ENCODE results near the gene BMAL1.

DNA sequence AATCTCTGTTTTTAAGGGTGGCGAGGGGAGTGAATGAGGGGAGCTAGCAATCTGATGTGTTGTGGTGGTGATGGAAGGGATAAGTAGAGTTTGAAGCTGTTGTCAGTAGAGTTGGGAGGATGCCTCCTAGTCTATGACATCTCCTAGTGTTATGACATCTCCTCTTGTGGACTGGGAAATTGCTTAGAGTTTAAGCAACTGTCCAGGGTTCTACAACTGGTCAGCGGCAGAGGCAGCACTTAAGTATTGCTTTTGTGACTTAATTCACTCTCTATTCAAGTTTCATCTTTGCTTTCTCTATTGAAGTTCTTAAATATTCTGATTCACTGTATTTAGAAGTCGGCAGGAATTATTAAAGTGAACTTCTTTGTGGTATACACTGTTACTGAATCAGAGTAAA is 13.8 kb downstream of the BMAL1 start:
- no peak for TF ChIP-seq POLR2A (IDR thresholded peaks at IDR 0.05)
- TF ChIP-seq, protein P1, sequence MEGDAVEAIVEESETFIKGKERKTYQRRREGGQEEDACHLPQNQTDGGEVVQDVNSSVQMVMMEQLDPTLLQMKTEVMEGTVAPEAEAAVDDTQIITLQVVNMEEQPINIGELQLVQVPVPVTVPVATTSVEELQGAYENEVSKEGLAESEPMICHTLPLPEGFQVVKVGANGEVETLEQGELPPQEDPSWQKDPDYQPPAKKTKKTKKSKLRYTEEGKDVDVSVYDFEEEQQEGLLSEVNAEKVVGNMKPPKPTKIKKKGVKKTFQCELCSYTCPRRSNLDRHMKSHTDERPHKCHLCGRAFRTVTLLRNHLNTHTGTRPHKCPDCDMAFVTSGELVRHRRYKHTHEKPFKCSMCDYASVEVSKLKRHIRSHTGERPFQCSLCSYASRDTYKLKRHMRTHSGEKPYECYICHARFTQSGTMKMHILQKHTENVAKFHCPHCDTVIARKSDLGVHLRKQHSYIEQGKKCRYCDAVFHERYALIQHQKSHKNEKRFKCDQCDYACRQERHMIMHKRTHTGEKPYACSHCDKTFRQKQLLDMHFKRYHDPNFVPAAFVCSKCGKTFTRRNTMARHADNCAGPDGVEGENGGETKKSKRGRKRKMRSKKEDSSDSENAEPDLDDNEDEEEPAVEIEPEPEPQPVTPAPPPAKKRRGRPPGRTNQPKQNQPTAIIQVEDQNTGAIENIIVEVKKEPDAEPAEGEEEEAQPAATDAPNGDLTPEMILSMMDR (IDR thresholded peaks at IDR 0.05): no peak

All from Peyer's patch (tissue), 4 donors.